GM10847 (cell line): Measurements from ENCODE around the gene HEXIM2.
A peak's percentile ranks its signal among the peaks of the same experiment; 100 is the strongest.

ENCODE experiments used
- POLR2A ChIP-seq: IDR thresholded peaks from 2 replicates; pipeline ENCODE4 v1.6.1; 2011; ENCODE audit not compliant: insufficient read length; ENCODE audit errors: extremely low read depth

The HEXIM2 gene

GRCh38 chr17:45123930-45124796 is 37.5 kb upstream of the HEXIM2 start:
- TF ChIP-seq POLR2A, result no peak

GRCh38 chr17:45125509-45125908 is 36.2 kb upstream of the HEXIM2 start:
- TF ChIP-seq POLR2A, result no peak

- no peak for TF ChIP-seq POLR2A
Observed at GRCh38 chr17:45127207-45127547, 34.5 kb upstream of the HEXIM2 start.

GRCh38 chr17:45127548-45128300 is 34.0 kb upstream of the HEXIM2 start:
- no peak for TF ChIP-seq POLR2A

- no peak for TF ChIP-seq POLR2A
Observed at GRCh38 chr17:45128331-45128730, 33.3 kb upstream of the HEXIM2 start.

GRCh38 chr17:45128989-45129388 is 32.7 kb upstream of the HEXIM2 start:
- no peak for TF ChIP-seq POLR2A

GRCh38 chr17:45129426-45129939 is 32.2 kb upstream of the HEXIM2 start:
- TF ChIP-seq POLR2A, result no peak

- TF ChIP-seq POLR2A, result no peak
Observed at GRCh38 chr17:45129940-45130680, 31.6 kb upstream of the HEXIM2 start.

- TF ChIP-seq POLR2A, result no peak
Observed at GRCh38 chr17:45130681-45131615, 30.7 kb upstream of the HEXIM2 start.

- no peak for TF ChIP-seq POLR2A
Observed at GRCh38 chr17:45131616-45132319, 29.9 kb upstream of the HEXIM2 start.

GRCh38 chr17:45132320-45132571 is 29.4 kb upstream of the HEXIM2 start, which contains the start of gene PLCD3:
PLCD3 (minus strand) TSS chr17:45132515; CDS start chr17:45132410, 105 bp downstream.
- TF ChIP-seq POLR2A, result no peak

- TF ChIP-seq POLR2A, result no peak
Observed at GRCh38 chr17:45132572-45133463, 28.9 kb upstream of the HEXIM2 start.

- TF ChIP-seq POLR2A, result peak; percentile 76
Observed at GRCh38 chr17:45135192-45135977, 26.3 kb upstream of the HEXIM2 start, which contains the start of gene ACBD4. ACBD4 (plus strand) TSS chr17:45135687; CDS start chr17:45136145, 458 bp downstream.
